ENCODE results near the gene PREX1. TPM values are rescaled to one million over a fixed set of nuclear protein-coding genes. Genes with fewer than 3 reads are reported as not detected.

PREX1 gene
- polyA plus RNA-seq, 3 donors: 12.2 to 16.7 (median 14.1) TPM

- no peak for DNase-seq (ENCODE audit: extremely low read depth in 1 of 11, low read depth in 9 of 11, low spot score in 4 of 11)
These were observed 249.3 kb downstream of the PREX1 start for GRCh38 chr20:48578397-48579098.

DNA sequence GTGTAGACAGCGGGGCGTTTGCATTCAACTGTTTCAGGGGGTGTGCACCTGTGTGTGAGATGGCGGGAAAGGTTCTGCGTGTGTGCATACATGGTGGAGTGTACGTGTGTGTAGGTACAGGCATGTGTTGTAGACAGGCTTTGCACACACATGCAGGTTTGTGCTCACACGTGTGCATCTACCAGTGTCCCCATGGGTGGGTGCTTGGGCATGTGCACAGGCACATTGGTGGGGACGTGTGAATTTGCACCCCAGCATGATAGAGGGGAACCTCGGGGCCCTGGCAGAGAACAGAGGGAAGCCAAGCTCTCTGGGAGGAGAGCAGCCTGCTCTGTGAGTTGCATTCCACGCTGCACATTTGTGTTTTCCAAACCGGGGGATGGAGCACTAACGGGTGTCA lies 250.2 kb downstream of the PREX1 start:
- DNase-seq (ENCODE audit: extremely low read depth in 1 of 11, low read depth in 9 of 11, low spot score in 4 of 11): no peak

- DNase-seq (ENCODE audit: extremely low read depth in 1 of 11, low read depth in 9 of 11, low spot score in 4 of 11): no peak
These were observed 253.4 kb downstream of the PREX1 start for GRCh38 chr20:48574383-48574782.

Other genes with a start within 250 kb of the PREX1 start
- gene ARFGEF2, start 93.7 kb upstream of the PREX1 start, polyA plus RNA-seq (ENCODE audit: insufficient read length in 3 of 3): 10 to 100 TPM; 24.5 to 31.0 (median 28.4) TPM
- gene CSE1L, start 218.3 kb upstream of the PREX1 start, polyA plus RNA-seq (ENCODE audit: insufficient read length in 3 of 3): 100 to 1,000 TPM in 2 of 3 donors, 10 to 100 TPM in 1; 89.9 to 117 (median 105) TPM